CD8-positive, alpha-beta memory T cell (primary cell): Measurements from ENCODE around the gene TBX10. TPM values are rescaled to one million over a fixed set of nuclear protein-coding genes. Genes with fewer than 3 reads are reported as not detected.
A peak's percentile ranks its signal among the peaks of the same experiment; 100 is the strongest.
"Not testable (repeated sequence)": the region's sequence is repeated elsewhere in the genome, so short reads cannot be mapped to it uniquely, and the experiment has no call there.

Experiments used
- CTCF ChIA-PET: fragments of 350-600 bp; sonication (Branson Sonifier 250); formaldehyde crosslinking; loops from one replicate; lab custom pipeline; 2021; ENCODE audit warnings: antibody characterized with exemption; lab: Charles Lee
- POLR2A ChIA-PET: fragments of 350-600 bp; sonication (Branson Sonifier 250); formaldehyde crosslinking; loops from one replicate; lab custom pipeline; 2021; ENCODE audit warnings: antibody characterized with exemption; lab: Charles Lee
- DNase-seq, 5 donors: peaks; one replicate each; pipeline versions ENCODE4 v3.0.0 to v3.0.0-alpha.2; 2020 to 2022; ENCODE audit warnings: mixed read lengths in 1 of 5
- H3K27ac ChIP-seq: one replicate; pipeline ENCODE4 v1.7.0; 2013; ENCODE audit warnings: low read depth, mild to moderate bottlenecking, low read length, moderate library complexity
- H3K27me3 ChIP-seq: 2 replicates; pipeline ENCODE4 v1.7.0; 2013; ENCODE audit warnings: low read length, mild to moderate bottlenecking; ENCODE audit not compliant: insufficient read depth, poor library complexity, severe bottlenecking
- H3K36me3 ChIP-seq: 2 replicates; pipeline ENCODE4 v1.7.0; 2013; ENCODE audit warnings: mild to moderate bottlenecking, low read length, moderate library complexity; ENCODE audit not compliant: insufficient read depth
- H3K4me1 ChIP-seq: 2 replicates; pipeline ENCODE4 v1.7.0; 2013; ENCODE audit warnings: mild to moderate bottlenecking, low read length, moderate library complexity; ENCODE audit not compliant: insufficient read depth
- H3K4me3 ChIP-seq: 2 replicates; pipeline ENCODE4 v1.7.0; 2013; ENCODE audit warnings: mild to moderate bottlenecking, low read length
- H3K9me3 ChIP-seq: 2 replicates; pipeline ENCODE4 v1.7.0; 2013; ENCODE audit warnings: mild to moderate bottlenecking, low read length
- H3K27ac Mint-ChIP-seq, 8 donors: one replicate each; pipeline ENCODE4 v1.8.0; 2020 to 2021; ENCODE audit warnings: mixed read lengths in 8 of 8, mild to moderate bottlenecking in 6 of 8, inconsistent platforms in 3 of 8, moderate library complexity in 3 of 8
- H3K27me3 Mint-ChIP-seq, 2 donors: one replicate each; pipeline ENCODE4 v1.8.0; 2020 to 2021; ENCODE audit warnings: mixed read lengths in 2 of 2, mild to moderate bottlenecking in 1 of 2, moderate library complexity in 1 of 2
- H3K36me3 Mint-ChIP-seq, 3 donors: one replicate each; pipeline ENCODE4 v1.8.0; 2020 to 2021; ENCODE audit warnings: mixed read lengths in 3 of 3, inconsistent platforms in 1 of 3, mild to moderate bottlenecking in 1 of 3
- H3K4me1 Mint-ChIP-seq, 3 donors: one replicate each; pipeline ENCODE4 v1.8.0; 2020 to 2021; ENCODE audit warnings: mixed read lengths in 3 of 3, inconsistent platforms in 1 of 3, mild to moderate bottlenecking in 1 of 3
- H3K4me3 Mint-ChIP-seq, 7 donors: one replicate each; pipeline ENCODE4 v1.8.0; 2020 to 2021; ENCODE audit warnings: mixed read lengths in 7 of 7, mild to moderate bottlenecking in 6 of 7, moderate library complexity in 4 of 7, inconsistent platforms in 2 of 7
- H3K9me3 Mint-ChIP-seq, 5 donors: one replicate each; pipeline ENCODE4 v1.8.0; 2020 to 2022; ENCODE audit warnings: mixed read lengths in 5 of 5, mild to moderate bottlenecking in 3 of 5, moderate library complexity in 2 of 5, inconsistent platforms in 1 of 5
- polyA plus RNA-seq: library from polyadenylated mRNA; unstranded; fragments of 300-500 nt; fragmentation: Illumina TruSeq; gene quantifications from one replicate; pipeline ENCODE4 v1.2.3, GENCODE V29; 2021
- total RNA-seq, 2 experiments: library from RNA; stranded (reverse); gene quantifications; one replicate each; pipeline ENCODE4 v1.2.3, GENCODE V29; 2021

The TBX10 gene
- total and polyA plus RNA-seq, 3 experiments from 2014 or later: not detected

DNA sequence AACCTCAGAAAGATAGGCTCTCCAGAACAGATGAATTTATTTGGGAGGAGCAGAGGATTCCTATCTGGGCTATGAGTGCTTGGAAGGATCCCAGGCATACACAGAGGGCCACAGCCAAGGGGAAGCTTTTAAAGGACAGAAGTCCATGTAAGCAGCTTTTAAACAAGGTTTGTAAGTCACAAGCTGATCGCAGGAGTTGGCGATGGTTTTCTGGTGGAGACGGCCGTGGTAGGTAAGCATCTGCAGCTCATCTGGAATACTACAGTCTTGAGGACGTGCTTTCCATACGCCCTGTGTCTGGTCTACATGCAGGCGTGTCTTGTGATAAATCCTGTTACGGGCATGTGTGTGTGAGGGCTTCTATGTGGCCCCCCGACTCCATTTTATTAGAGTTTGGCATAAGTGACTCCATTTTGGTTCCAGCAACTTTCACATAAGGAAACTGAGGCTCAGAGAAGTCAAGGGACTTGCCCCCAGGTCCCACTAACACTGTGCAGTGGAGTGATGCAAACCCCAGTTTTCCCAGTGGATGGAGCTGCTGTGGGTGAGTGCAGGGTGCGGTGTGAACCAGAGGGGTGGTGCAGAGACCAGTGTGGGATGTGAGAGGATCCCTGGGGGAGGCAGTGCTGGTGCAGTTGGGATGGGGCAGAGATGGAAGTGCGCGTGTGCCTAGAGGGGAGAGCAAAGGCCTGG is 22.7 kb upstream of the TBX10 start:
- Mint-ChIP-seq H3K4me3 (peak overlapping the region in 1 of 7 donors; percentile 40), H3K9me3 (no peaks in the 10 kb centered on the region), H3K27me3 (no peaks in the 10 kb centered on the region), H3K36me3 (no peaks in the 10 kb centered on the region), H3K27ac (peak overlapping the region in 1 of 8 donors; percentile 58), H3K4me1 (peaks cover 0 to 10% (median 7%) of the 10 kb centered on the region in 3 donors)
- CTCF ChIA-PET: interaction anchor here (1.6 to 6.5 kb wide), 2 partner anchors 14 to 33 kb away, joined by 8 to 88 read pairs; partner anchors contain the start of gene NUDT8
- DNase-seq: no peak
- POLR2A ChIA-PET: no interaction called here
- no peak overlapping the region for H3K4me3 ChIP-seq
- no peak overlapping the region for H3K27ac ChIP-seq
- no peaks in the 10 kb centered on the region for H3K27me3 ChIP-seq
- H3K4me1 ChIP-seq: no peaks in the 10 kb centered on the region
- no peaks in the 10 kb centered on the region for H3K9me3 ChIP-seq
- H3K36me3 ChIP-seq: no peaks in the 10 kb centered on the region

DNA sequence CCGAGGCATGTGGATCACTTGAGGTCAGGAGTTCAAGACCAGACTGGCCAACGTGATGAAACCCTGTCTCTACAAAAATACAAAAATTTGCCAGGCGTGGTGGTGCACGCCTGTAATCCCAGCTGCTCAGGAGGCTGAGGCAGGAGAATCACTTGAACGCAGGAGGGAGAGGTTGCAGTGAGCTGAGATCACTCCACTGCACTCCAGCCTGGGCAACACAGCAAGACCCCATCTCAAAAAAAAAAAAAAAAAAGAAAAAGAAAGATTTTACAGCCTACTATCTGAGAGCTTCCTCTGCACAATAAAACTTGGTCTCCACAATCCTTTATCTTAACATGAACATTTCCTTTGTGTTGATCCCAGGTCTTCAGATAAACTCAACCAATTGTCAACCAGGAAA is 21.2 kb upstream of the TBX10 start:
- H3K4me3 ChIP-seq, POLR2A ChIA-PET, H3K9me3 ChIP-seq, H3K36me3 Mint-ChIP-seq, H3K9me3 Mint-ChIP-seq, DNase-seq, H3K4me3 Mint-ChIP-seq, H3K4me1 ChIP-seq, H3K27ac ChIP-seq, H3K27me3 ChIP-seq, H3K36me3 ChIP-seq, H3K27ac Mint-ChIP-seq, H3K27me3 Mint-ChIP-seq: not testable (repeated sequence)
- CTCF ChIA-PET: interaction anchor here (1.6 to 6.5 kb wide), 2 partner anchors 12 to 31 kb away, joined by 8 to 88 read pairs; partner anchors contain the start of gene NUDT8
- H3K4me1 Mint-ChIP-seq: peaks cover 0 to 12% (median 7%) of the 10 kb centered on the region in 3 donors

DNA sequence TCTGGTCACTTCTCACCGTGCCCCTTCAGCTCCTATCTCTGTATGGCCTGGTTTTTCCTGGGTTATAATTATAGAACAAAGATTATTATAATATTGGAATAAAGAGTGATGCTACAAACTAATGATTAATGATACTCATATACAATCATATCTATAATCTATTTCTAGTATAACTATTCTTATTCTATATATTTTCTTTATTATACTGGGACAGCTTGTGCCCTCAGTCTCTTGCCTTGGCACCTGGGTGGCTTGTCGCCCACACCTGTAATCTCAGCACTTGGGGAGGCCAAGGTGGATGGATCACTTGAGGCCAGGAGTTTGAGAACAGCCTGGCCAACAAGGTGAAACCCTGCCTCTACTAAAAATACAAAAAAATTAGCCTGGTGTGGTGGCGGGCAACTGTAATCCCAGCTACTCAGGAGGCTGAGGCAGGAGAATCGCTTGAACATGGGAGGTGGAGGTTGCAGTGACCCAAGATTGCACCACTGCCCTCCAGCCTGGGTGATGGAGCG is 20.1 kb upstream of the TBX10 start:
- not testable (repeated sequence) for H3K27ac Mint-ChIP-seq, H3K9me3 Mint-ChIP-seq, H3K4me1 ChIP-seq, H3K36me3 Mint-ChIP-seq, H3K4me3 Mint-ChIP-seq, H3K36me3 ChIP-seq, H3K27me3 Mint-ChIP-seq, DNase-seq, H3K27me3 ChIP-seq, H3K4me3 ChIP-seq, H3K9me3 ChIP-seq, H3K27ac ChIP-seq
- H3K4me1 Mint-ChIP-seq: peaks cover 0 to 12% (median 7%) of the 10 kb centered on the region in 3 donors
- POLR2A ChIA-PET: interaction anchor here (1.2 kb wide), 1 partner anchor 31 kb away, joined by 7 read pairs; the partner anchor contains the start of gene NUDT8
- CTCF ChIA-PET: interaction anchor here (0.6 to 6.5 kb wide), 10 partner anchors 9 to 542 kb away, joined by 3 to 88 read pairs (median 4); partner anchors contain the start of genes ACY3, NUDT8 and TBX10

DNA sequence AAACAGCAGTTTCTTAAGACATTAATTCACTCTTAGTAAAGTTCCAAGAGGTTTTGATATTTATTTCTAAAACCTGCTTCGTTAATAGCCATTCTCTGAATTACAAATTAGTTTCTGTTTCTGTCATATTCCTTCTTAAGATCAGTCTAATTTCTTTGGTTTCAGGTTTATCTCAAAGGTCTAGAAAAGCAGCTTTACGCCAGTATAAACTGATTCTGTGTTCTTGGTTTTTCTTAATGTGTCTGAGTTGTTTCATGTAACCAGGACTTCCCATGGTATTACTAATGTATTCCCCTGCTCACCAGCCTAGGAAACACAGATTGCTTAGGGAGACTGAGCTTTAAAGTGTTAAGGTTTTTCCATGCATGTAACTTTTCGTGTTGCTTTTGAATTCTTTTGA is 17.7 kb upstream of the TBX10 start:
- Mint-ChIP-seq H3K27me3 (no peaks in the 10 kb centered on the region), H3K4me3 (peak overlapping the region in 2 of 7 donors; percentile 23 to 58), H3K9me3 (no peaks in the 10 kb centered on the region), H3K36me3 (no peaks in the 10 kb centered on the region), H3K27ac (peak overlapping the region in 1 of 8 donors; percentile 12), H3K4me1 (peaks cover 0 to 12% (median 7%) of the 10 kb centered on the region in 3 donors)
- Histone ChIP-seq H3K4me3 (no peak overlapping the region), H3K9me3 (no peaks in the 10 kb centered on the region), H3K27ac (no peak overlapping the region), H3K4me1 (no peaks in the 10 kb centered on the region), H3K36me3 (no peaks in the 10 kb centered on the region), H3K27me3 (no peaks in the 10 kb centered on the region)
- no peak for DNase-seq
- ChIA-PET CTCF (interaction anchor here (1.3 to 6.5 kb wide), 3 partner anchors 10 to 28 kb away, joined by 3 to 88 read pairs (median 6); partner anchors contain the start of gene NUDT8), POLR2A (no interaction called here)

DNA sequence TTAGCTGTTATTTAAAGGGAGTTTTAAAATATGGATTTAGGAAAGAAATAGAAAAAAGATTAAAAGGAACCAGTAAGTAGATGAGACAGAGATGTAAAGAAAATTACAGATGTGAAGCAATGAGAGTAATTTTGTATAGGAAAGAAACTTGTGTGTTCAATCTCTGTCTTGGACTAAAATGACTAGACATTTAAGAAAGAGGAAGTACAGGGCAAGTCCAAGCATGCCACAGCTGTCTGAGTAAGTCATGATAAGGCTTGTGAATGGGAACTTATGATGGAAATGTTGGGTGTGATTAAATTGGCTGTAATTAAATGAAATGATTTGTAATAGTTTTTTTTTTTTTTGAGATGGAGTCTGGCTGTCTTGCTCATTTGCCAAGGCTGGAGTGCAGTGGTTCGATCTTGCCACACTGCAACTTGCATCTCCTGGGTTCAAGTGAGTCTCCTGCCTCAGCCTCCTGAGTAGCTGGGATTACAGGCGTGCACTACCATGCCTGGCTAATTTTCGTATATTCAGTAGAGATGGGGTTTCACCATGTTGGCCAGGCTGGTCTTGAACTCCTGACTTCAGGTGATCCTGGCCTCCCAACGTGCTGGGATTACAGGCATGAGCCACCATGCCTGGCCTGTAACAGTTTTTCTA is 16.8 kb upstream of the TBX10 start:
- no peaks in the 10 kb centered on the region for H3K36me3 Mint-ChIP-seq
- Histone ChIP-seq H3K27ac (no peak overlapping the region), H3K27me3 (no peaks in the 10 kb centered on the region), H3K4me1 (no peaks in the 10 kb centered on the region), H3K4me3 (no peak overlapping the region), H3K36me3 (no peaks in the 10 kb centered on the region), H3K9me3 (no peaks in the 10 kb centered on the region)
- H3K27me3 Mint-ChIP-seq: no peaks in the 10 kb centered on the region
- no peak for DNase-seq
- POLR2A ChIA-PET: interaction anchor here (1.0 kb wide), 1 partner anchor 26 kb away, joined by 6 read pairs; the partner anchor contains the start of gene NUDT8
- no peaks in the 10 kb centered on the region for H3K9me3 Mint-ChIP-seq
- H3K27ac Mint-ChIP-seq: peak overlapping the region in 1 of 8 donors; percentile 50
- H3K4me3 Mint-ChIP-seq: peak overlapping the region in 1 of 7 donors; percentile 23
- H3K4me1 Mint-ChIP-seq: peaks cover 0 to 12% (median 7%) of the 10 kb centered on the region in 3 donors
- CTCF ChIA-PET: interaction anchor here (1.6 to 6.5 kb wide), 2 partner anchors 27 to 42 kb away, joined by 3 to 88 read pairs; partner anchors contain the start of gene NUDT8

DNA sequence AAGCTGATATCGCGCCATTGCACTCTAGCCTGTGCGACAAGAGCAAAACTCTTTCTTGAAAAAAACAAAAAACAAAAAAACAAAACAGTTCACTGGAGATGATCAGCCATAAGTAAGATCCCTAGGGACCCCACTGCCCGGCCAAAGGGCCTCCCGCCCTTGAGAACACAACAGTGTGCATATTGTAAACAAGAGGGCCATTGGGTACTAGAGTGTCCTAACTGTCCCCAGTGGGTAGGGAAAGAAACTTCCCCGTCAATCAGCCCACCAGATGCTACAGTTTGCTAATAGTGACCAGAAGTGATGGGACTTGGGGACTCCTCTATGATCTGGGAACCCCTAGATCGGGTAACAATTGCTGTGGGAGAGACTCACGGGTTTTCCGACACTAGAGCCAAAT is 14.7 kb upstream of the TBX10 start:
- Histone ChIP-seq H3K4me3 (no peak overlapping the region), H3K4me1 (peaks cover 12% of the 10 kb centered on the region), H3K9me3 (no peaks in the 10 kb centered on the region), H3K36me3 (no peaks in the 10 kb centered on the region), H3K27me3 (no peaks in the 10 kb centered on the region), H3K27ac (no peak overlapping the region)
- DNase-seq: no peak
- peaks cover 0 to 4% (median 0%) of the 10 kb centered on the region in 3 donors for H3K36me3 Mint-ChIP-seq
- peaks cover 16 to 27% (median 26%) of the 10 kb centered on the region in 3 donors for H3K4me1 Mint-ChIP-seq
- no peak overlapping the region for H3K4me3 Mint-ChIP-seq
- H3K27me3 Mint-ChIP-seq: no peaks in the 10 kb centered on the region
- H3K27ac Mint-ChIP-seq: no peak overlapping the region
- POLR2A ChIA-PET: no interaction called here
- no peaks in the 10 kb centered on the region for H3K9me3 Mint-ChIP-seq
- CTCF ChIA-PET: interaction anchor here (1.2 kb wide), 1 partner anchor 46 kb away, joined by 3 read pairs; no protein-coding TSS in a partner anchor

DNA sequence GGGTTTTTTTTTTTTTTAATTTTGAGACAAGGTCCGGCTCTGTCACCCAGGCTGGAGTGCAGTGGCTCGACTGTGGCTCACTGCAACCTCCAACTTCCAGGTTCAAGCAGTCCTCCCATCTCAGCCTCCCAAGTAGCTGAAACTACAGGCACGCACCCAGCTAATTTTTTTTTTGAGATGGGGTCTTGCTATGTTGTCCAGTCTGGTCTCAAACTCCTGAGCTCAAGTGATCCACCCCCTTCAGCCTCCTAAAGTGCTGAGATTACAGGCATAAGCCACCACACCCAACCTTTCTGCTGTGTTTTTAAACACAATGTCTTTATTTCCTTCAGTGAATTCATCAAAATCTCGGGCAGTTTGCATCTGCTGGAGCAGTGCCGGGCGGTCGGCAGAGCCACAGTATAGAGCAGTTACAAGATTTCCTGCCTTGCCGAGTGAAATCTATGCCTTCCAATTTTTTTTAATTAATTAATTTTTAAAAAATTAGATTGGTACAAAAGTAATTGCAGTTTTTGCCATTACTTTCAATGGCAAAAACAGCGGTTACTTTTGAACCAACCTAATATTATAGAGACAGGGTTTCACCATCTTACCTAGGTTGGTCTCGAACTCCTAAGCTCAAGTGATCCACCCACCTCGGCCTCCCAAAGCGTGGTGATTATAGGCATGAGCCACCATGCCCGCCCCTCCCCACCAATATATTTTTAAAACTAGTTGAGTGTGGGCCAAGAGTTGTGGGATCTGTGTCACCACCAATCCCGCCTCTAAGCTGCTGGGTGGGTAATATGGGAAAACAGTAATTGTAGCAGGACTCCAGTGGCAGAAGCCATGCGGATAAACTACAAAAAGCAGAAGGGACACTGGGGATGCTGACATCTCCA is 13.6 kb upstream of the TBX10 start:
- H3K27me3 ChIP-seq: no peaks in the 10 kb centered on the region
- H3K4me1 ChIP-seq: peaks cover 22% of the 10 kb centered on the region
- CTCF ChIA-PET: interaction anchor here (9.3 kb wide), 1 partner anchor 23 kb away, joined by 80 read pairs; the partner anchor contains the start of gene NUDT8
- no peak overlapping the region for H3K27ac ChIP-seq
- H3K27ac Mint-ChIP-seq: no peak overlapping the region
- H3K4me3 ChIP-seq: no peak overlapping the region
- peaks cover 20 to 31% (median 29%) of the 10 kb centered on the region in 3 donors for H3K4me1 Mint-ChIP-seq
- H3K9me3 Mint-ChIP-seq: no peaks in the 10 kb centered on the region
- no peak overlapping the region for H3K4me3 Mint-ChIP-seq
- no peaks in the 10 kb centered on the region for H3K36me3 ChIP-seq
- H3K9me3 ChIP-seq: no peaks in the 10 kb centered on the region
- no peaks in the 10 kb centered on the region for H3K27me3 Mint-ChIP-seq
- POLR2A ChIA-PET: no interaction called here
- peaks cover 0 to 4% (median 0%) of the 10 kb centered on the region in 3 donors for H3K36me3 Mint-ChIP-seq
- no peak for DNase-seq
